NCI-H1048 (cell line): ENCODE measurements around the gene RPAIN.
"Not testable (repeated sequence)": the region's sequence is repeated elsewhere in the genome, so short reads cannot be mapped to it uniquely, and the experiment has no call there.

ENCODE experiments used
- DNase-seq: peaks from one replicate; lab custom pipeline; 2025; lab: John Stamatoyannopoulos, UW

RPAIN gene

DNA sequence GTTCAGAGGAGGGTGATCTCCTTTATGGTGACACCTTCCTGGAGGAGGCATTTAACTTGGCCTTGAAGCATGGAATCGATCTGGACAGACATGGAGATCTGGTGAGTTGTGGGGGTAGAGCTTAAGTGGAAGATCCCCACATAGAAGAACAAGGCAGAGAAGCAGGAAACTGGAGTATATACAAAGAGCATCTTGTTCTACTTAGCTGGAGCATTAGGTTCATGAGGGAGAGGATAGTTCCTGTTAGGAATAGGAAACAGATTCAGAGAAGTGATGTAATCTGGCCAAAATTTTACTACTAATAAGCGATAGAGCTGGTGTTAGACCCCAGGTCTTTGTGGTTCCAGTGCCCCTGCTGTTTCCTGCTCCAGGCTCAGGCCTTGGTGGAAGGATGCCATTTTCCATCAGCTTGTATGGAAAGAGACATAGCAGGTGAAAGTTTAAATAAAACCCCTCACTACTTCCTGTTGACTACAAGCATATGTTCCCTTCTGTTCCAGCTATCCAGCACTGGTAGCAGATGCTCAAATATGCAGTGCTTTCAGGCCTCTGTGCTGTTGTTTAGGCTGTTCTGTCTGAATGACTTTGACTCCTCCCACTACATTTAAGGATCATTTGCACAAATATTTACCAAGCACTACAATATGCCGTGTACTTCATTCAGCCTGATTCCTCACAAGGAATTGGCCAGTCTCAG is 9.4 kb downstream of the RPAIN start:
- no peak for DNase-seq

DNA sequence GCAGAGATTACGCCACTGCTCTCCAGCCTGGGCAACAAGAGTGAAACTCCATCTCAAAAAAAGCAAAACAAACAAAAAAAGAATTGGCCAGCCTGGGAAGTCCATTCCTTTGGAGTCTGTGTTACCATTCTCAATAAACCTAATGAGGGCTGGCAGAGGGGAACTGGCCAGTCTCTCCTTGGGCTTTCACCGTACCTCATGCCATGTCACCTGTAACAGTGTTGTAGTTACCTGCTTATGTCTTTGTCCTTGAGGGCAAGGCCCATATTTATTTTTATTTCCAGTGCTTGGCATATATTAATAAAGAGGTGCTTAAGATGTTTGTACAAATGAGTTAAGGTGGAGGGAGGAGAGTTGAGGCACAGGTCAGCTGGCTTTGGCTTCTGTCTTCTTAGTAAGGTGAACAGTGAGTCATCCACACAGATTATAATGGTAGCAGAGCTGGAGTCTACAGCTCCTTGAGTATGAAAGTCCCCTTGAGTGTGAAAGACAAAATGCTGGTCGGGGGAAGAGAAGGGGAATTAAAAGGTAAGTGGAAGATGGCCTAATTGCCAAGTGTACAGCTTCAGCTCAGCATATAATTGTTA is 10.5 kb downstream of the RPAIN start:
- no peak for DNase-seq

DNA sequence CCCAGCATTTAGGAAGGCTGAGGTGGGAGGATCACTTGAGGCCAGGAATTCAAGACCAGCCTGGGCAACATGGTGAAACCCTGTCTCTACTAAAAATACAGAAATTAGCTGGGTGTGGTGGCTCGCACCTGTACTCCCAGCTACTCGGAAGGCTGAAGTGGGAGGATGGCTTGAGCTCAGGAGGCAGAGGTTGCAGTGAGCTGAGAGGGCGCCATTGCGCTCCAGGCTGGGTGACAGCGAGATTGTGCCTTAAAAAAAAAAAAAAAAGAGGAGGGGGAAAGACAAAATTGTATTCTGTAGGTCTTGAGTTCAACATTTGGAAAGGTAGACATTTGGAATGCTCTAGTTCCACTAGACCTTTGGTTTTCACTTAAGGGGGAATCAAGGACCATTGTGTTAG is 11.3 kb downstream of the RPAIN start:
- not testable (repeated sequence) for DNase-seq

DNA sequence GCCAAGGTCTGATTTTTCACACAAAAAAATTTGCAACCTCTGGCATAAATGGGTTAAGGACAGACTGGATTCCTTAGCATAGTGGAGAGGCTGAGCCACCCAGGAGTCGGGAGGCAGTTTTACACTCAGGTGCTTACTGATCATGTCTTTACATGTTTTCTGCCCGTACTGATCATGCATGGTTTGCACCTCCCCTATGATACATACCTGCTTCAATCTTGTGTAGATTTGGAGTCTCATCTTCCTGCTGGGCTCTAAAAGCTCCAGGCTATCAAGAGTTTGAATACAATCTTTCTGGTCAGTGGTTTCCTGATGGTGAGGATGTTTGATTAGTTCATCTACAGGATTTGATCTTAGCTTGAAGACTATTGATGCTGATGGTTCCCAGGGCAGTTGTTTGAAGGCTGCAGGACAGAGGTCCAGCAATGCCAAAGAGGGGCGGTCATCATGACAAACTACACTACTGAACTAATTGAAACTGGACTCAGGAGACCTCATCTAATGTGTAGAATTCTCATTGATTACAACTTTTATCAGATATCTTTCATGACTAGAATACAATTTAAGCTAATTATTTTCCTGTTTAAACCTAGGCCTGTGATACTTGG is 12.1 kb downstream of the RPAIN start:
- no peak for DNase-seq

DNA sequence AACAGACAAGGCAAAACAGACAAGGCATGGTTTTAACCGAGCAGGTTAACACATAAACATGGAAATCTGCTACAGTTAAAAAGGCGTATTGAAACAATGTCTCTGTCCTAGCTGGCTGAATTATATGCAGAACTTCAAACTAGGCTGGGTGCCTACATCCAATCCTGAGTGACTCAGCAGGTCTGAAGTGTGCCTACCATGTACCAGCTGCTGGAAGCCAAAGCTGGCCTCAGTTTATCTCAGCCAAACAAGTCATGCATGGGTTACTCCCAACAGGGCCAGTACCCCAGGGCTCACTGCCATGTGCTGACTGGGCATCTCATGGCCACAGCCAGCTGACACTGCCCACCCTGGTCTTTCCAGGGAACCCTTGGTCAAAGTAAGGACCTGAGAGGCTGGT is 15.0 kb downstream of the RPAIN start:
- no peak for DNase-seq

DNA sequence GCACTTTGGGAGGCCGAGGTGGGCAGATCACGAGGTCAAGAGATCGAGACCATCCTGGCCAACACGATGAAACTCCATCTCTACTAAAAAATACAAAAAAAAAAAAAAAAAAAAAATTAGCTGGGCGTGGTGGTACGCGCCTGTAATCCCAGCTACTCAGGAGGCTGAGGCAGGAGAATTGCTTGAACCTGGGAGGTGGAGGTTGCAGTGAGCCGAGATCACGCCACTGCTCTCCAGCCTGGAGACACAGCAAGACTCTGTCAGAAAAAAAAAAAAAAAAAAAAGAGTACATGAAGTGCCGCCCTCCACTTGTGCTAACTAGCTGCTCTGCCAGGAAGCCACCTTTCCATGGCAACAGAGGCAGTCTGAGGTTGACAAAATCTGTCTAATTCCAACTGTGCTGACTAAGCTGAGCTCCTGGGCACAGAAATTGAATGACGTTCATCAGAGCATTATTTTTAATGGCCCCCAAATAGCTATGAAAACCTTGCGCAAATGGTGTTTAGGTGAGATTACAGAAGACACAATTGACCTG is 15.9 kb downstream of the RPAIN start:
- DNase-seq = not testable (repeated sequence)

DNA sequence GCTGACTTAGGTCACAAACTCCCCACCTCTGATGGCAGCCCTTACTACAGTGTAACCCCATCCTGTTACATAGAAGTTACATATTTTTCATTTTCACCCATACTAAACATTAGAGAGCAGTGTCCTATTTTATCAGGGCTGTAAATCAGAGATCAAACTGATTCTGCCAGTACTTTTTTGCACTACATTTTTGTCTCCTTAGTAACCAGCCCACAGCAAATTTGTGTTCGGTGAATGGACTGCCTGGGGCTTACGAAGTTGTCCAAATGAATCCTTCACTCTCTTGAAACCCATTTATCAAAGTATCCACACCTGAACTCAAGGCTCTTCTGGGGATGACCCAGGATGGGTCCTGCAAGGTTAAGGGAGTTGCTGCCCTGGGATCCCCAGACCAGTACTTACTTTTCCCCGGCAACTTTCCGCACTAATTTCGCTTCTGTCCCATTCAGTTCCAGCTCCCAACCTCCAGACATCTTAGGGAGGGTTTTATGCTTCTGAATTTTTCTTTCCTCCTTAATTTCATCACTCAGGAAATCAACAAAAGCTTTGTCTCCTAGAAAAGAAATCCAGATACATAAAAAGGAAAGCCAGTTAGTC is 17.8 kb downstream of the RPAIN start:
- DNase-seq = no peak

DNA sequence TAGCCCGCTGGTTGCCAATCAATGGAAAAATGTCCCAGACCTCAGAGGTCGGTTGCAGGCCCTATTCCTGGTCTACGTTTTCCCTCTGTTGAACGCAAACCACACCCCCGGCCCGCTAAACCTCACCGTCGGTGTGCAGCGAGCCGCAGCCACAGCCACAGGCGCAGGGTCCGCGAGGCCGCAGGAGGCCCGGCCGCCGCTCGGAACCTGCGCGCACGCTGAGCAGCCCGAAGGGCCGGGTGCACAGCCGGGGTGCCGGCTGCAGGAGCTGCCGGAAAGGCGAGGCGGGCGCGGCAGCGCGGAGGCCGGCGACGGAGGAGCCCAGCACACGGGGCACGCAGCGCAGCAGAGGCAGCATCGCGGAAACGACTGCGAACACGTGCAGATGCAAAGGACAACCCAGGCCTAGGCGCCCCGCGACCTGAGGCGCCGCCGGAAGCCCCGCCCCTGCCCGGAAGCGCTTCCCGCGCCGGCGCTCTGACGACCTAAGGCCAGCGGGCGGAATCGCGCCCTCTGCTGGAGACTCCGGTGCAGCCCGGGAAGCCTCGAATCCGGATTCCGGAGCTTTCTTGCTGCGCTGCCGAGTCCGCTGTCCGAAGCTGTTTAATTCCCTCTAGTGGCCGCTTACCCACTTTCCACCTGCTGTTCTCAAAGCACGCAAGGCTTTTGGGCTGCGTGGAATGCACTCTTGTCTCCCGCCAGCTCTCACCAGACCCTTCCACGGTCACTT is 18.9 kb downstream of the RPAIN start, which contains the start of gene C1QBP:
Gene C1QBP (minus strand): TSS at position 440 of the 730 bp plus-strand sequence. CDS start 82 bp downstream, at position 358.
- DNase-seq = peak; percentile 79

DNA sequence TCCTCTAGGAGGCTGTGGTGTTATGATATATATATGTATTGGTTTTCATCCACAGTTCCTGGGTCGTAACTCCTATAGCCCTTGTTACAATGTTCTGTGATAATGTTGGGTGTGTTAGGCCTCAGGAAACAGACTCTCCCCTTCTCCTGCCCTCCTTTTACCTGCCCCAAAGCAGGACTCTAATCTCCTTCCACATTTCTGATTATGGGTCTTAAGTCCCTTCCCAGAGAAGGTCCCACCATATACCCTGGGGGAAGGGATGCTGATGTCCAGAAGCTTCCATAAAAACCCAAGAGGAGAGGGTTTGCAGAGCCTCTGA is 19.4 kb downstream of the RPAIN start:
- no peak for DNase-seq

DNA sequence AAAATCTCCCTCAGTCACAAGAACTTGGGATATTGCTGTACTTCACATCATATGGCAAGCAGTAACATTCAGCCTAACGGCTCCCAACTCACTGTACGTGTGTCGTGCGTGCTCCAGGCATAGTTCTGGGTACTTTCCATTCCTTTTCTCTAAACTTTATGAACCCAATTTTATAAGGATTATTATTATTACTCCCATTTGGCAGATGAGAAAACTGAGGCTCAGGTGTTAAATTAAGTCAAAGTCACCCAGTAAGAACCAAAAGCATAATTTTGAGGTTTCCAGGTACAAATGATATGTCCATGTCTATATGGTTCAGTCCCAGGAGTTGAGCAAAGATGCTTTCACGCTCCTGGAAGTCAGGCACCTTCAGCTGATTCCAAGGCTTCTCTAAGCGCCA is 23.7 kb downstream of the RPAIN start:
- no peak for DNase-seq

DNA sequence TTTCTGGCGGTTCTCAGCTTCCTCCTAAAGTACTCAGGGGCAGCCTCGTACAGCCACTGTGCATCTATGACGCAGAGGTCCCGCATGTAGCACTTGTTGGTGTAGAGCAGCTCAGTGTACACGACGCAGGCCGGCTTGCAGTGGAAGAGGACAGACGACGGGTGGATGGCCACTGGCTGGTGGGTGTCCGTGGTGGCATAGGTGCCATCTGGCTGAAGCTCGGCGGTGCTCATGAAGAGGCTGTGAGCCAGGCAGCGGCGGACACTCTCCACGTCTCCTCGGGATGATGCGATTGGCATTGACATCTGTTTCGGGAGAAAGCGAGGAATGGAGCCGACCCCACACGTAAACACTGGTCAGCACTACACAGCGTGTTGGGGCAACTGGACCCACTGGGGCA is 24.2 kb downstream of the RPAIN start:
- DNase-seq = no peak

DNA sequence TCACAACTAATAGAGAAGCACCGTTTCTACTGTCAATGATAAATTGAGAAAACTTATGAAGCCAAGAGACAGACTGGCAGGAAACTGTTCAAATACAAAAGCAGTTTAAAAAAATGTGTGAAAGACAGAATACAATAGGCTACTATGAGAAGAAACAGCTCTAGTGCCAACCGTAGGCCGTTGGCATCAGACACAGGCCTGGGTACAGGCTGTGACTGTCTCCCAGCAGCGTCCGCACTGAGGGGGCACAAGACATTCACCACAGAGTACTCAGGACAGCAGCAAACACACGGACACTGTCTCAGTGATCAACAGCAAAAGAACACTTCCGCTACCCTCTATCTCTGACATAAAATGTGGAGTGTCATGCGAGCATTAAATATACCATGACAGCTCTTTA is 26.8 kb downstream of the RPAIN start:
- DNase-seq = no peak

DNA sequence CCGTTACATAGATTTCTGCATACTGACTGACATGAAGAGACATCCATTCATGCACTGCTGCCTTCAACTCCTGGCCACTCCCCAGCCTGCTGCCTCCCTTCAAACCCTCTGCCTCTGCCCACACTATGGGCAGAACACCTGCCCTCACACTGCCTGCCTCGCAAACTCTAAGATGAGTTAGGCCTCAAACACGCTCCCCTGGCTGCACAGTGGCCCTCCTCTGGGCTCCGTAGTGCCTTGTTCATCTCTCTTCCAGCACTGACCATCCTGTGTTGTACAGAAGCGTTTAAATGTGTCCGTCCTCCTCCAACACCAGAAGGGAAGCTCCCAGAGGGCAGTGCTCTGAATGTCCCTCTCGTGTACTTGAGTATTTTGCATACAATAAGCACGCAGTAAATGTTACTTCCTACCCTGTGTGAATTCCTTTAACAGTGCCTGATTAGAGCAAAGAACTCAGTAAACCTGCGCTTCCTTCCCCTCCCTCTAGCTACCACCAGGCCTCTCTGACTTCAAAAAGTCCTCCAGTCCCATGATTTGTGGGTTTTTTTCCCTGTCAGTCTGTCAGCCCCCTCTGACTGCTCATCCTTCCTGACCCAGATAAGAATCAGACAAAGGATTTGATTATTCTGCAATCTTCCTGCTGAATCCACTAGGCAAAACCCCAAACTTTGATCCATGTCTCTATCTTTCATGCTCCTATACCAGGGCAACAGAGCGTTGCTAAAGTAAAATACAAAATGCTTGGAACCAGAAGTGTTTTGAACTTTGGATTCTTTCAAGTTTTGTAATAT is 44.9 kb downstream of the RPAIN start:
- DNase-seq = no peak

DNA sequence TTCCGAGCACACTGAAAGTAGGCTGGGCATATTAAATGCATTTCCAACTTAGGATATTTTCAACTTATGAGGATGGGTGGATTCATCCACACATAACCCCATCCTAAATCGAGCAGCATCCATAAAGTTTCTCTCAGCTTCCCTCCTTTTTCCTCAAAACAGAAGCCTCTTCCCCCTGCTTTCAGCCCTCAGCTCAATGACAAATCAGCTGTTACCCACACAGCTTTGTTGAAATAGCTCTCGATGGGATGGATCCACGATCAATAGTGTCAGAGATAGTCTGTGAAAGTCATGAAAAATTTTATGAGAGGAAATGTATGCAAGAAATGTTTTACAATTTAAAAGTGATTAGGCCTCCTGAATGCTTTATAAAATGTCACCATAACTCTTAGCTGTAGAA is 46.3 kb downstream of the RPAIN start:
- DNase-seq = no peak

DNA sequence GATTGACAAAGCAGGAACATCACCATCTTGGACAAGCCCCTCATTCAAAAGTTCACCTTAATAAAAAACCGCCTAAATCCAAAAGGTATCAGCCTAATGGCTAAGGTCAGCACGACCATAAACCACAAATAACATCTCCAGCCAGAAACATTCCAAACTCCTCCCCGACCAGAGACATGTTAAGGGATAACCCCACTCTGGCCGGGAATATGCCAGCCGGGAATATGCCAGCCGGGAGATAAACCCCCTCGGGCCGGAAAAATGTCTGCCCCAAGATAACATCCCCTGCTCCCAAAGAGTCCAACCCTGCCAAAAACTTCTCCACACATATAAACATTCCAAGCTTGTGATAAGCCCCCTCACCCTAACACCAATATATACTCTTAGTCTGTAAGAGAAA is 47.4 kb downstream of the RPAIN start:
- DNase-seq = no peak

DNA sequence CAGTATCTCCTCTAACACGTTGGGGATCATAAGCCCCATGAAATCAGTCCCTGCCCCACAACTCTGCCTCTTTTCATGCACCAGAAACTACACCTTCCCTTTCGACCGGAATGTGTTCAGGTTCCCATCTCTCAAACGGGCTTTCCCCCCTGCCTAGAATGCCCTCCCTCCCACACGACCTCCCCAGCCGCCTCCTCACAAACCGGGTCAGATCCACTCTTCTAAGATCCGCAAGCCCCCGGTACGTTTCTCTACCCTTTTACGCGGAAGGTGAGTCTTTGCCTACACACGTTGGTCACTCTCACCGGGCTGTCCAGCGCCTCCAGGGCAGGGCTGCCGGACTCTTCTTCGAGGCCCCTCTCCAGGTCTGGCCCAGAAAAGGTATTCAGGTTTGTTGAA is 48.1 kb downstream of the RPAIN start:
- no peak for DNase-seq

DNA sequence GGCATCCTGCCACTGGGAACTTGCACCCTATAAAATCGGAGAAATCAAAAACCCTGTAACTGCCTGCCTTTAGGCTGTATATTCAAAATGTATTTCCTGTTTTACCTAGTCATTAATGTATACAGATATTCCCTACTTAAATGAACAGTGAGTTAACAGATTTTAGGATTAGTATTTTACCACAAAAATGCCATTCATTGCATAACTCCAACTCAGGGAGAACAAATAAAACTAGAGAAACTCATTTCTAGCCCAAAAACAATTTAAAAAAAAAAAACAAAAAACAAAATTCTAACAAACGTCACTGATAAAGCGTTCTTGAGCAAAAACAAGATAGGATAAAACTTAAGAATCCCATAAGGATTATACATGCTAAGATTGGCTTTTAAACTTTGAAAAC is 52.5 kb downstream of the RPAIN start:
- DNase-seq = no peak

DNA sequence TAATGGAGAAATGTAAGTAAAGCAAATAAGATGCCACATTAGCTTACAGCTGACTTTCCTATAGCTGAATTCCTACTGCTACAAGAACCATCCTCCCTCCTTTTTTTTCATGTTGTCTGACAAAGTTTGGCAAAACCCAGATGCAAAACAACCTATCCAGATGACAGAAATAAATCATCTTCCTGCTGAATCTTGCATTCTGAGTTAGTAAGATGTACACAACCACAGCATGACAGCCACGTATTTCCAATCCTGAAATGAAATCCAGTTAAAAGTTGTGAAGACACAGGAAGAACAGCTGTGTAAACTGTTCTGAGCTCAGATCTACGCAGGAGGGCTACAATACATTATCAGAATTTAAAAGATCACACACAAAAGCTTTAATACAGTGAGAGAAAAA is 53.9 kb downstream of the RPAIN start:
- DNase-seq = no peak

DNA sequence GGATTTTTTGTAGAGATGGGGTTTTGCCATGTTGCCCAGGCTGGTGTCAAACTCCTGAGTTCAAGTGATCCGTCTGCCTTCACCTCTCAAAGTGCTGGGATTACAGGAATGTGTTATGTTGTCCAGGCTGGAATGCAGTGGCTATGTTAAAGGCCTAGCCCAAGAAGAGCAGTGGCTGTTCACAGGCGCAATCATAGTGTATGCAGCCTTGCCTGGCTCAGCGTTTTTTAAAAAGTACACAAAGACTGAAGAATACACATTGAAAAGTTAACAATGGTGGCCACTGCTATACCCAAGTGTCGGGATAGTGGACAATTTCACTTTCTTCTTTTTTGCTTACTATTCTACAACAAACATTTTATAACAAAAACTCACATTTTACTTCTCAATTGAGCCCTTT is 59.0 kb downstream of the RPAIN start:
- no peak for DNase-seq

DNA sequence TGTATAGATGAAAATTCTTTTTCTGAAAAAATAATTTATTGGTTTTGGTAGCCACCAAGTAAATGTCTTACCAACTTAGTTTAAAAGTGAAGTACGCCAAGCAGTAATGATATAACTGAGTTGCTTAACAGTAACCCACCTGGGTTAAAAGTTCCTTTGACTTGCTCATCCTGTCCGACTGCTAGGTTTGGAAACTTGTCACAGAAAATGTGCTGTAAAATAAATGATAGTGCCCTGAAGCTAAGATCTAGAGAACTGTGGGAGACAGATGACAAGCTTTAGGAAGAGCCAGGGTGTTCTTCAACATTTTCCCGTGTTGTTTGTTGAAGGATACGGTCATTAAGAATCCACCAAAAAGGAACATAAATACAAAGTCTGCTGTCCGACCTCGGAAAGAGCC is 61.0 kb downstream of the RPAIN start:
- no peak for DNase-seq

DNA sequence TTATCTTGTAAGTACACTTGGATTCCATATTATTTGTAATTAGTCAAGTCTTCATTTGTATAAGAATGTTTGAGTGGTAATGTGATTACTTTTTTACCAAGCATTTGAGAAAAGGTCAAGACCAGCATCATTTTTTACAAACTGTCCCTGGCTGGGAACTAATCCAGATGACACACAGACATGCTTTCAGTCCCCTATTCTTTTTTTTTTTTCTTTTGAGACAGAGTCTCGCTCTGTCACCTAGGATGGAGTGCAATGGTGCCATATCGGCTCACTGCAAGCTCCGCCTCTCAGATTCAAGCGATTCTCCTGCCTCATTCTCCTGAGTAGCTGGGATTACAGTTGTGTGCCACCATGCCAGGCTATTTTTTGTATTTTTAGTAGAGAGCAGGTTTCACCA is 61.5 kb downstream of the RPAIN start:
- DNase-seq = no peak
